ENCODE results near the gene SH3BGRL2. TPM values are rescaled to one million over a fixed set of nuclear protein-coding genes. Genes with fewer than 3 reads are reported as not detected.

Gene SH3BGRL2
- 10 to 100 TPM in 2 of 9 donors, 1 to 10 TPM in 7; 4.4 to 14.1 (median 5.6) TPM for total RNA-seq
- polyA plus RNA-seq, result 1 to 10 TPM; 2.5 to 6.4 TPM
- long read RNA-seq, donor 1, partial matches to known transcripts, result 1 of 5 reads
- long read RNA-seq, donor 1, other reads (novel, unspliced or antisense), result 4 of 5 reads
- long read RNA-seq, donor 2, full-length matches to known transcripts, result 2 of 9 reads
- long read RNA-seq, donor 2, partial matches to known transcripts, result 3 of 9 reads
- long read RNA-seq, donor 2, other reads (novel, unspliced or antisense), result 4 of 9 reads
- long read RNA-seq, donor 3, partial matches to known transcripts, result 0 of 1 reads
- long read RNA-seq, donor 3, other reads (novel, unspliced or antisense), result 1 of 1 reads

DNA sequence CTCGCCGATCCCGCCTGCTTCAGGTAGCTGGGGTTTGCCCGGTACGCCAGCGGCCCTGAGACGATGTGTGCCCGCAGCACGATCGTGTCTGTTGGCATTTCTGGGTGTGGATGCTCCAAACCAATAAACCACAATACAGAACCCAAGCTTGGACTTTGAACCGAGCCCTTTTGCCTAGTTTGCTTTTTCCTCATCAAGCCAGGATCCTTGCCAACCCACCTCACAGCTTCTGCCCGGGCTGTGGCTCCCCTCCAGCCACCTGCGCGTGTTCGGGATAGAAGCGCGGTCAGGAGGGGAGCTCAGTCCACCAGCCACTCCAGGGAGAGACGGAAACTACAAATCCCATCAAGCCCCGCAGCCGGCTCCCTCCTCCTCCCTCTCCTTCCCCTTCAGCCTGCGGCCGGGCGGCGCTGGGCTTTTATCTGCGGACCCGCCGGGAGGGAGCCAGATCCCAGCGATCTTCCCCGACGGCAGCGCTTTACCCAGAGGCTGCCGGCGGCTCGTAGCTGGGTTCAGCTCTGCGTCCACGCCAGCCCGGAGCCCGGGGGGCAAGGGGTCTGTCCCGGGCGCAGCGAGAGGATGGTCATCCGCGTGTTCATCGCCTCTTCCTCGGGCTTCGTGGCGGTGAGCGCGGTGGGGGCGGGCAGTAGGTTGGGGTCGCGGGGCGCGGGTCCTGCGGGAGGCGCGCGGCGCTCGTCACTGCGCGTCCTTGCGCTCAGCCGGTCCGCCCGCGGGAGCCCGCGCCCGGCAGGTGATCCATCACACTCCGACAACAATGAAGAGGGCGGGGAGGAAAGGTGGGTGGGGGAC lies at the start of gene SH3BGRL2:
TSS of gene SH3BGRL2 (plus strand) at position 447 of the 810 bp plus-strand sequence. CDS start at position 580, 133 bp downstream.
- no peaks in the 10 kb centered on the region for H3K9me3 ChIP-seq
- H3K4me1 ChIP-seq, result peaks cover 0 to 26% (median 6%) of the 10 kb centered on the region in 12 donors
- peak within 1 kb of the TSS in 10 of 12 donors; percentile 35 to 86 (median 74) for H3K27ac ChIP-seq
- DNase-seq (peak; percentile 66 to 84 (median 74)), ATAC-seq (peak; percentile 88 to 97 (median 96))
- H3K36me3 ChIP-seq, result no peaks in the 10 kb centered on the region
- intact Hi-C loops (cut with DNase I), result loop anchor here in 3 of 10 donors (5.0 to 10.0 kb wide), 3 partner anchors 41 to 64 kb away; no protein-coding TSS in a partner anchor
- TF ChIP-seq, protein P1, sequence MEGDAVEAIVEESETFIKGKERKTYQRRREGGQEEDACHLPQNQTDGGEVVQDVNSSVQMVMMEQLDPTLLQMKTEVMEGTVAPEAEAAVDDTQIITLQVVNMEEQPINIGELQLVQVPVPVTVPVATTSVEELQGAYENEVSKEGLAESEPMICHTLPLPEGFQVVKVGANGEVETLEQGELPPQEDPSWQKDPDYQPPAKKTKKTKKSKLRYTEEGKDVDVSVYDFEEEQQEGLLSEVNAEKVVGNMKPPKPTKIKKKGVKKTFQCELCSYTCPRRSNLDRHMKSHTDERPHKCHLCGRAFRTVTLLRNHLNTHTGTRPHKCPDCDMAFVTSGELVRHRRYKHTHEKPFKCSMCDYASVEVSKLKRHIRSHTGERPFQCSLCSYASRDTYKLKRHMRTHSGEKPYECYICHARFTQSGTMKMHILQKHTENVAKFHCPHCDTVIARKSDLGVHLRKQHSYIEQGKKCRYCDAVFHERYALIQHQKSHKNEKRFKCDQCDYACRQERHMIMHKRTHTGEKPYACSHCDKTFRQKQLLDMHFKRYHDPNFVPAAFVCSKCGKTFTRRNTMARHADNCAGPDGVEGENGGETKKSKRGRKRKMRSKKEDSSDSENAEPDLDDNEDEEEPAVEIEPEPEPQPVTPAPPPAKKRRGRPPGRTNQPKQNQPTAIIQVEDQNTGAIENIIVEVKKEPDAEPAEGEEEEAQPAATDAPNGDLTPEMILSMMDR (IDR thresholded peaks at IDR 0.05), result no peak
- TF ChIP-seq POLR2A (IDR thresholded peaks at IDR 0.05), result peak in 1 of 2 donors; percentile 49
- H3K4me3 ChIP-seq, result peak within 1 kb of the TSS; percentile 53 to 97 (median 84)
- peaks cover 0 to 16% (median 0%) of the 10 kb centered on the region in 9 donors for H3K27me3 ChIP-seq
- WGBS, 4 donors, result 1% methylated on average over 46 to 71 of the region's 72 CpGs

- H3K4me3 ChIP-seq, result no peak overlapping the region
- DNase-seq (no peak), ATAC-seq (no peak)
- intact Hi-C loops (cut with DNase I), result no loop called here
- no peak overlapping the region for H3K27ac ChIP-seq
- peaks cover 0 to 28% (median 2%) of the 10 kb centered on the region in 12 donors for H3K9me3 ChIP-seq
- WGBS, 4 donors, result 67 to 72% (median 70%) methylated on average over 2 of the region's 2 CpGs
- no peak for TF ChIP-seq POLR2A (IDR thresholded peaks at IDR 0.05)
- TF ChIP-seq, protein P1 (IDR thresholded peaks at IDR 0.05), result no peak
- H3K4me1 ChIP-seq, result no peaks in the 10 kb centered on the region
- no peaks in the 10 kb centered on the region for H3K36me3 ChIP-seq
- no peaks in the 10 kb centered on the region for H3K27me3 ChIP-seq
Measured at GRCh38 chr6:79584332-79584731, 46.8 kb upstream of the SH3BGRL2 start.

DNA sequence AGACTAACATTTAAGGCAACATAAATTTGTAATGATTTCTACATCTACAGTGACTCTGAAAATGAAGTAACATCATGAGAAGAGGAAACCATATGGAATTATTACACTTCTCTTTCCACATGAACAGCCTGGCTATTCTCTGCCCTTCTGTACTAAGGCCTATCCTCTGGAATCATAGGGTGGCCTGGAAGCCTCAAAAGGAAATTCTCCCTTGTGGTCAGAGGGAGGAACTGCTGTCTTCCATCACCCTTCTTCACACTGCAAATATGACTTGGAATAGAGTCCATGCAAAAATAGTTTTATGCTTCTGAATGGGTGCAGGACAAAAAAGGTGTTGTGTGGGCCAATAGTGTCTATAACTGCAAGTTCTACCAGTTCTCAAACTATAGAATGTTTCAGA lies 44.6 kb upstream of the SH3BGRL2 start:
- no peaks in the 10 kb centered on the region for H3K27me3 ChIP-seq
- no peaks in the 10 kb centered on the region for H3K36me3 ChIP-seq
- intact Hi-C loops (cut with DNase I), result no loop called here
- H3K4me1 ChIP-seq, result no peaks in the 10 kb centered on the region
- no peak overlapping the region for H3K4me3 ChIP-seq
- DNase-seq (no peak), ATAC-seq (no peak)
- no peak for TF ChIP-seq POLR2A (IDR thresholded peaks at IDR 0.05)
- TF ChIP-seq, protein P1 (IDR thresholded peaks at IDR 0.05), result peak in 4 of 12 donors; percentile 22 to 27 (median 22)
- peaks cover 0 to 22% (median 2%) of the 10 kb centered on the region in 12 donors for H3K9me3 ChIP-seq
- H3K27ac ChIP-seq, result no peak overlapping the region

GRCh38 chr6:79589701-79590100 lies 41.4 kb upstream of the SH3BGRL2 start:
- peaks cover 0 to 9% (median 0%) of the 10 kb centered on the region in 12 donors for H3K9me3 ChIP-seq
- WGBS, 4 donors, result 84 to 91% (median 84%) methylated on average over 7 of the region's 7 CpGs
- no peaks in the 10 kb centered on the region for H3K4me1 ChIP-seq
- H3K4me3 ChIP-seq, result no peak overlapping the region
- H3K27ac ChIP-seq, result no peak overlapping the region
- no peak for ATAC-seq
- H3K27me3 ChIP-seq, result no peaks in the 10 kb centered on the region
- intact Hi-C loops (cut with DNase I), result no loop called here
- TF ChIP-seq, protein P1 (IDR thresholded peaks at IDR 0.05), result no peak
- no peak for TF ChIP-seq POLR2A (IDR thresholded peaks at IDR 0.05)
- H3K36me3 ChIP-seq, result no peaks in the 10 kb centered on the region
- DNase-seq, result no peak

All from heart left ventricle (tissue), 16 donors.